ENCODE data around the gene ERMP1.
"Not testable (repeated sequence)": the region's sequence is repeated elsewhere in the genome, so short reads cannot be mapped to it uniquely, and the experiment has no call there.

Gene ERMP1

GRCh38 chr9:5820425-5820824 is 12.5 kb downstream of the ERMP1 start:
- DNase-seq (ENCODE audit: low read depth in 2 of 2) = no peak

DNA sequence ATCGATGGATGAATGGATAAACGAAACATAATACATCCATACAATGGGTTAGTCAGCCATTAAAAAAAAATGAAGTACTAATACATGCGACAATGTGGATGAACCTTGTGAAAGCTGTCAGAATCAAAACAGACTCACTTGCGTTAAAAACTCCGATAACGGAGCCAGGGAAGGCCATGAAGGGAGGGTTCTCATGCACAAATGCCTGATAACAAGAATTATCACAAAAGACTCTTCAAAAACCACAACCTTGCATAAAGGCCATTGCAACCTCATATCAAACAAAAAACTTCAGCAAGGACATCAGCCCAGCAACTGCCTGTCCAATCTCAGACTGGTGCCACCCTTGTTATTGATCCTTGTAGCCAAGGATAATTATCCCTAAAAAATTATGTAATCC is 13.7 kb downstream of the ERMP1 start:
- no peak for DNase-seq (ENCODE audit: low read depth in 2 of 2)

DNA sequence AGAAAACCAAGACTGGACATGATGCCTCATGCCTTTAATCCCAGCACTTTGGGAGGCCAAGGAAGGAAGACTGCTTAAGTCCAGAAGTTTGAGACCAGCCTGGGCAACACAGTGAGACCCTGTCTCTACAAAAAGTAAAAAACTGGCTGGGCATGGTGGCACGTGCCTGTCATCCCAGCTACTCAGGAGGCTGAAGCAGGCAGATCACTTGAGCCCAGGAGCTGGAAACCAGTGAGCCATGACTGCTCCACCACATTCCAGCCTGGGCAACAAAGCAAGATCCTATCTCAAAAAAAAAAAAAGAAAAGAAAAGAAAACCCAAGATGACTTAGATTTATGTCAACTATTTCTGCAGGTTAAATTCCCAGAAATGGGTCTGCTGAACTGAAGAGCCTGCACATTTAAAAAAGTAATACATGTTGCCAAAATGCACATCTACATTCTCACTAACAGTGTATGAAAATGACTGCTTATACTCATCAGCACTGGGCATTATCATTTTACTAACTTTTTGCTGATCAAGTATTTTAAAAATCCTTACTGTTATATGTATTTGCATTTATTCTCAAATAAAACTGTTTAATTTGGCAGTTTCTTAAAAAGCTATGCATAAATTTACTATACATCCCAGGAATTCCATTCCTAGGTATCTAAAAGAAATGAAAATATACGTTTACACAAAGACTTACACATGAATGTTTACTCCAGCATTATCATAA is 14.3 kb downstream of the ERMP1 start:
- no peak for DNase-seq (ENCODE audit: low read depth in 2 of 2)

GRCh38 chr9:5817862-5818261 is 15.1 kb downstream of the ERMP1 start:
- no peak for DNase-seq (ENCODE audit: low read depth in 2 of 2)

GRCh38 chr9:5815461-5815860 is 17.5 kb downstream of the ERMP1 start:
- no peak for DNase-seq (ENCODE audit: low read depth in 2 of 2)

DNA sequence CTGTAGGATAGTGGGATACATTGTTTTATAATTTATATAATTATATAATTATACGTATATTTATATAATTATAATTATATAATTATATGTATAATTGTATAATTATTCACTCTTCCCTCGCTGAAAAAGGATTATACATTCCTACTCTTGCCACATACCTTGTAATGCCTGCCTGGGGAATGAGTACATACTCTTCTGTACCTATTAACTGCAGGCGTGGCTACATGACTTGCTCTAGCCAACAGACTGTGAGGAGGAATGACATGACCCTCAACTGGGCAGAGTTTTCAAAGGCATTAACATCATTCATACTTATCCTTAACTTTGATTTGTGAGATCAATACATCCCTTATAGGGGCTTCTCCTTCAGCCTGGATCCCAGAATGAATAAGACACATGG is 19.1 kb downstream of the ERMP1 start:
- DNase-seq (ENCODE audit: low read depth in 2 of 2) = no peak

DNA sequence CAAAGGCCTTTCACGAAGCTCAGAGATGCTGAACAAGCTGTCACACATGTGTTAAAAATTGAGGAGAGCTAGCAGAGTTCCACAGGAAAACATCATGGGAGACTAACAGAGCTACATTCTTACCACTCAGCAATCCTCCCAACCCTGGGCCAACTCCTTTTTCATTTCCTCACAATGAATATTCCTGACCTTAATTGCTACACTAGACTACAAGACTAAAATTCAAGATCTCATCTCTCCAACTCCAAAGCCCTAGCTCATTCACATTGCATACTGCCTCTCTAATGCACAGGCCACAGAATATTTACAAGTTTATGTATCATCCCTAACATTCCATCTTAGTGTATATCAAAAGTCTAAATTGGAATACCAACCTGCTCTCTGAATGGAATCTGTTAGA is 21.2 kb downstream of the ERMP1 start:
- no peak for DNase-seq (ENCODE audit: low read depth in 2 of 2)

DNA sequence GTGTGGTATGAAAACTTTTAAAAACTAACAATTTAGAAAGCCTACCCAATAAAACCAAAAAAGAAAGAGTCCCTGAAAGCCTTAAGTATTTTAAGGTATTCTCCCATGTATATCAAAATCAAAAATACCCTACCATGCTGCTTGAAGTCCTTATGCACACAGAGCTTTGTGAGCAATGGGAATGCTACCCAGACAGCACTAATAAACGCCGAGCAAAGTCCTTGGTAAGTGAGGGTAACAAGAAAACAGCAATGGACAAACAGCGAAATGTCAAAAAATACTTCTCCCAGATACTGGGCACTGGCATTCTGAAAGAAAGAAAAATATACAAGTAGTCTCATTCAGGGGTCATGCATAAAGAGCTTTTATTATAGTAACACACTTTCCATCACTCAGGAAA is 27.4 kb downstream of the ERMP1 start:
- DNase-seq (ENCODE audit: low read depth in 2 of 2) = no peak

DNA sequence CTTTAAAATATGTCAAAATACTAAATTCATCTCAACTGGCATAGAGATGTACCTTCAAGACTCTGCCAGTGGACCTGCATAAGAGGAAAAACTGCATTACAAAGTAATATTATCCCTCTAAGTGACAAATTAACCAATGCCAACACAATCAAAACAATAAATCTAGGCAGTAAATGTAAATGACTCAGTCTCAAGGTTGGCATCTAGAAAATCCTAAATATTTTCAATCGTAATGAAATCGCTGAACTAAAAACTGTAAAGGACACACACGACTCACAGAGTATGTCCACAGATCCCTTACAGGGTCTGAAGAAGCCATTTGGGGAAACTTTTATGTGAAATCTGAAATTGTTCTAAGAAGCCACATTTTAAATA is 31.2 kb downstream of the ERMP1 start:
- no peak for DNase-seq (ENCODE audit: low read depth in 2 of 2)

GRCh38 chr9:5800969-5801738 is 31.8 kb downstream of the ERMP1 start:
- DNase-seq (ENCODE audit: low read depth in 2 of 2) = no peak

DNA sequence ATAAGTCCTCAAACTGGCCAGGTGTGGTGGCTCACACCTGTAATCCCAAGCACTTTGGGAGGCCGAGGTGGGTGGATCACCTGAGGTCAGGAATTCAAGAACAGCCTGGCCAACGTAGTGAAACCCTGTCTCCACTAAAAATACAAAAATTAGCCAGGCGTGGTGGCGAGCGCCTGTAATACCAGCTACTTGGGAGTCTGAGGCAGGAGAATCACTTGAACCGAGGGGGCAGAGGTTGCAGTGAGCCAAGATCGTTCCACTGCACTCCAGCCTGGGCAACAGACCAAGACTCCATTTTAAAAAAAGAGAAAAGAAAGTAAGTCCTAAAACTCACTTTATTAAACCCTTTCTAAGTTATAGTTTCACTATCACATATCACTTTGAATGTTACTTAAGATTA is 32.5 kb downstream of the ERMP1 start:
- DNase-seq (ENCODE audit: low read depth in 2 of 2) = not testable (repeated sequence)

DNA sequence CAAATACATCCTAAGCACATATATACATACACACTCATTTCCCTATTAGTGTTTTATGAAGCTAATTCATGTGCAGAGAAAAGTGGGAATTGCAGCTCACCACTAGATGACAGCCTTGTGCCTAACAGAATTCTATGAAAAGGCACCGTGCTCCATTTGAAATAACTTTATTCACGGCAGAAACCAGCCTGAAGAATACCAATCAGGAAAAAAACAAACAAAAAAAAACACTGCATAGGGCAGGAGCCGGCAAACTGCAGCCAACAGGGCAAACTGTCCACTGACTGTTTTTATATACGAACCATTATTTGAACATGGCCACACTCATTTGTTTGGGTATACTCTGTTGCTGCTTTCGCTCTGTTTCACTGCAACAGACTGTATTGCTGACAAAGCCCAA is 33.6 kb downstream of the ERMP1 start:
- DNase-seq (ENCODE audit: low read depth in 2 of 2) = no peak

DNA sequence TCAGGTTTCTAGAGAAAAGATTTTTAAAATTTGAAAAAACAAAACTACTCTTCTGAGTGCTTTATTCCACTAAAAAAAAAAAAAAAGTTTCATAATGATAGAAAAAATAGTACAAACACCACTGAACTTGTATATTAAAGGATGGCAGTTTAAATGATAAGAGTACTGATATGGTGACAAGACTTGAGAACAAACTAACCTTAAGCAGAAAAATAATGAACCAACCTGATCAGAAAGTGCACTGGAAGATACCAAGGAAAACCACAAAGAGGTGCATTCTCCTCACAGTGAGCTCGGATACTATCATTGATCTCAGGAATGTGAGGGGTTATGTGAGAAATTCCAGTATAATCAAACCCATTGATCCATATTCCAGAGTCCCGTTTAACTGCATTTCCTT is 34.3 kb downstream of the ERMP1 start:
- no peak for DNase-seq (ENCODE audit: low read depth in 2 of 2)

- no peak for DNase-seq (ENCODE audit: low read depth in 2 of 2)
Measured at GRCh38 chr9:5796298-5796697, 36.6 kb downstream of the ERMP1 start.

DNA sequence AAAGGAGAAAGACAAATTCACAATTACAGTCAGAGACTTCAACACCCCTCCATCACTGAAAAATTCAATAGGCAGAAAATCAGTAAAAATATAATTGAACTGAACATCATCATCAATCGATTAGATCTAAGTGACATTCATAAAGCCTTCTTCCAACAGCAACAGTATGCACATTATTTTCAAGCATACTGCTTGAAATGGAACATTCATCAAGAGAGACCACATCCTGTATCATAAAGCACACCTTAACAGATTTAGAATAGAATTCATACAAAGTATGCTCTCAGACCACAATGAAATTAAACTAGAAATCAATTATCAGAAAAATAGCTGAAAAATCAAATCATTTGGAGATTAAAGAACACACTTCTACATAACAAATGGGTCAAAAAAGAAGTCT is 39.1 kb downstream of the ERMP1 start:
- no peak for DNase-seq (ENCODE audit: low read depth in 2 of 2)

DNA sequence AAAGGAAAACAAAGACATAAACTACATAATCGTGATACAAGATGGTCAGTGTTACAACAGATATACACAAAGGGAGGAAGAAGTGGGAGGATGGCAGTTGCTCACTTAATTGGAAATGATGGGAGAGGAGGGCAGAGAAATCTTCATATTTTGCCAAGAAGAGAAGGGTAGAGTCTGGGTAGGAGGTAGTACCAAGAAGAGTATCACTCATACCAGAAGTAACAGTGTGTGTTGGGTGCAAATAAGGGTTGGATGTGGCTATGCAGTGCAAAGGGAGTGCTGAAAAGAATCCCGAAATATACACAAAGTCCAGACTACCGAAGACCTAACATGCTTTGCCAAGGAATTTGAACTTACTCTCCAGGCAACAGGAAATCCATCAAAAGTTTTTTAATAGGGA is 41.0 kb downstream of the ERMP1 start:
- DNase-seq (ENCODE audit: low read depth in 2 of 2) = no peak

DNA sequence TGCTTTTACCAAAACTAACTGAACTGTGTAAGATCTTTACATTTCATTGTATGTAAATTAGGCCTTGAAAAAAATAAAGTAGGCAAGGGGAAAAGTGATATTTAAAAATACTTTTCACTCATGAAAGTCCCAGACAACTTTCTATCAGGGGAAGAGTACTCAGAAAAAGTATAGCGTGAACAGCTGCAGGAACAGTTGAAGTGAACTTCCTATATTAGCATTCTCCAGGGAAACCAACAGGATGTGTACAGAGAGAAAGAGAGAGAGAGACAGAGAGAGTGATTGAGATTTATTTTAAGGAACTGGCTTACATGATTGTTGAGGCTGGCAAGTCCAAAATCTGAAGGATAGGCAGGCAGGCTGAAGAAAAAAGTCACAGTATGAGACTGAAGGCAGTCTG is 42.0 kb downstream of the ERMP1 start:
- DNase-seq (ENCODE audit: low read depth in 2 of 2) = no peak

GRCh38 chr9:5789489-5789888 is 43.4 kb downstream of the ERMP1 start:
- no peak for DNase-seq (ENCODE audit: low read depth in 2 of 2)

- no peak for DNase-seq (ENCODE audit: low read depth in 2 of 2)
Measured at GRCh38 chr9:5787759-5788302, 45.1 kb downstream of the ERMP1 start.

DNA sequence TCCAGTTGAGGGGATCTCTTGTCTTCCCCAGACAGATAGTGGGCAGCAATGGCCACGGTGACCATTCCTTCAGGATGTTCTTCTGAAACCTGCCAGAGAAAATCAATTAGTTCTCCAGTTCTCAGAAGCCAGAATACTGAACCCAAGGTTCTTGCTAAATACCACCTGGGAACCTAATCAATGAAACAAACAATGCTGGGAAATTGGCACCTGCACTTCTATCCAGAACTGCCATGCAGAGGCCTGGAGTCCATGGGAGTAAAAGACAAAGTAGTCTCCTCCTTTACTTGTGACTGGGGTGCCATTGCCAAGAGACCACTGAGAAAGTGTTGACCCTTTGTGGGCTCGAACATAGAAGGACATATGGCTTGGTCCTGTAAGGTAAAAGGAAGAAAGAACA is 45.7 kb downstream of the ERMP1 start:
- no peak for DNase-seq (ENCODE audit: low read depth in 2 of 2)

DNA sequence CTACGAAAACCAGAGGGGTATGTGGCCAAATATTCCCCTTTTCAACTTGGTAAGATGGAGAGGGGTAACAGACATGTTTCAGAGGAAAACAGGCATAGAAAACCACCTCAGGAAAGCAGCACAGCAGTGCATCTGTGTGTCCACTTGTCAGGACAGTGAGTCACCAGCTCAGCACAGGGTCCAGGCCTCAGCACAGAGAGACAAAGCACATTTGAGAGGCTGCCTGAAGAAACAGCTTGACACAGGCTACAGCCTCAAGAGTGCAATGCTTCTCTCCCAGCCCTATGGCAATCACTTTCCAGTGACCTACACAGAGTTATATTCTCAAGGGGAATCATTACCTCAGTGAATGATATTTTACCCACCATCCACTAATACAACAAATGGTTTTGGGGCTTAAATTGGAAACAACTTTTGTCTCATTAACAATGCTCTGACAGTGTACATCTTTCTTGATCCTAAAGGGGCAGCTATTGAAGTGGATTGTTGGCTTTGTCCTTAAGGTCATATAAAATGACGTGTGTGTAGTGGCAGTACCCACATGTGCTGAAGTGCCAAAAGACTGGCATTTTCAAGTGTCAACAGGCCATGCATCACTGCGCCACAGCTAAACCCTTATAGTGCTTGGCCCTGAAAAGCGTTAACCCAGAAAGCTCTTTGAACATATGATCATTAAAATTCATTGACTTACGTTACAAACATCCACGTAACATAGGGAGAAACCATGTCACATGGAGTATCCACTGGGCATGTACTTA is 46.4 kb downstream of the ERMP1 start:
- DNase-seq (ENCODE audit: low read depth in 2 of 2) = no peak

DNA sequence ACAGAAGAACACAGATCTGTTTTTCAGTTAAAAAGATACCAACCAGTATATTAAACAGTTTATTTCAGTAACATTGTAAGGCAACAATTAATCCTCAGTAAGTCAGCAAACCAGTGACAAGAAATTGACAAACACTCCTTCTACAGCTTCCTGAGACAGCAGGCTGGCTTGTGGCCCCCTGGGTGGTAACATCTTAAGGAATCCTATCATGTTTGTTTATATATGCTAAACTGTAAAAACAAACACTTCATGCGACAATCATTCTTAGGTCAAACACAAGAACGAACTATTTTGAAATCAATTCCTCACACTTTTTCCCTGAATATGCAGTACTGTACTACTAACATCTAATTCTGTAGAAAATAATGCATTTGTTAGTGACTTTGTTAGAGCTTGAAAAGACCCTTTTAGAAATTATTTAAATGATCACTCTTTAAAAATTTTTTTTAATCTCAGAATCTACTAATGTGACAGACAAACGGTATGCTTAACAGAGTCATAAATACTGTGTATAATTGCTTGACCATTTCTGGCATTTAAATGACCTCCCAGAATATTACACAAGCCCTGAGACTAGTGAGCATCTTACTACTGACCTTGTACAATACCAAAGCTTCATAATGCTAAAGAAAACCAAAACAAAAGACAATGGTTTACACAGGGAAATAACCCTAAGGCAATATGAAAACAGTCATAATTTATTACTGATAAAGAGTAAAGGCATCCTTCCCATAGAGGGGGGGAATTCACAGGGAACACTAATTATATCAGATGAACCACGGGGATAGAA is 48.2 kb downstream of the ERMP1 start:
- no peak for DNase-seq (ENCODE audit: low read depth in 2 of 2)
